ENCODE results near the gene PRRG3. TPM values are rescaled to one million over a fixed set of nuclear protein-coding genes. Genes with fewer than 3 reads are reported as not detected.

The PRRG3 gene
- total RNA-seq, 1 experiment from 2014 or later, result not detected

DNA sequence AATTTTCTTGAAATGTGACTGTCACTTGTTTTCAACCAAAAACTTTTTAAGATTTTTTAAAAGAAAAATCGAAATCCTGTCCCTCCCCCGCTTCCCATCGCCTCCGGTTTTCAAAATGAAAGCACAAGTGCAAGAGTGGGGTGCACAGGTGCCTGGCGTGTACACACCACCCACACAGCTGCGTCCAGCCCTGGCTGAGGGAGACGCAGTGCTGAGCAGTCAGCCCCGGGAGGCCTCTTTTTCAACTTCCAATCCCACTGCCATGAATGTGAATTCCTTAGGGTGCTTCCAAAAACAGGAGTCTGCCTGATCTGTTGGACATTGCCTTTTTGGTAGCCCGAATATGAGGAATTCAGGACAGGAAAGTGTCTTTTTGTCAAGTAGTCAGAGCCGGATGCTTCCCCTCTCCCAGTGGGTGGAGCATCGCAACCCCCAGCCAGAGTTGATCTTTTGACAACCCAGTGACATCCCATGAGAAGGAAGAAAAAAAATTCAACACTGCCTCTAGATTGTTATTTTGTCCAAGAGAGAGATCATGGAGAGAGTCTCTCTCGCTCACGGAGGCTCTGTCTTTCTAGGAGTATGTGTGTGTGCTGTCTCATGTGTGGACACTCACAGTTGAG lies 8.9 kb downstream of the PRRG3 start:
- no peaks in the 10 kb centered on the region for H3K27me3 Mint-ChIP-seq (ENCODE audit: insufficient read depth, unreplicated experiment)
- H3K4me3 Mint-ChIP-seq (ENCODE audit: unreplicated experiment), result no peak overlapping the region
- intact Hi-C loops (cut with micrococcal nuclease), result no loop called here
- BruUV-seq (replicated peaks), result no TSS peak
- TF ChIP-seq, protein P1, sequence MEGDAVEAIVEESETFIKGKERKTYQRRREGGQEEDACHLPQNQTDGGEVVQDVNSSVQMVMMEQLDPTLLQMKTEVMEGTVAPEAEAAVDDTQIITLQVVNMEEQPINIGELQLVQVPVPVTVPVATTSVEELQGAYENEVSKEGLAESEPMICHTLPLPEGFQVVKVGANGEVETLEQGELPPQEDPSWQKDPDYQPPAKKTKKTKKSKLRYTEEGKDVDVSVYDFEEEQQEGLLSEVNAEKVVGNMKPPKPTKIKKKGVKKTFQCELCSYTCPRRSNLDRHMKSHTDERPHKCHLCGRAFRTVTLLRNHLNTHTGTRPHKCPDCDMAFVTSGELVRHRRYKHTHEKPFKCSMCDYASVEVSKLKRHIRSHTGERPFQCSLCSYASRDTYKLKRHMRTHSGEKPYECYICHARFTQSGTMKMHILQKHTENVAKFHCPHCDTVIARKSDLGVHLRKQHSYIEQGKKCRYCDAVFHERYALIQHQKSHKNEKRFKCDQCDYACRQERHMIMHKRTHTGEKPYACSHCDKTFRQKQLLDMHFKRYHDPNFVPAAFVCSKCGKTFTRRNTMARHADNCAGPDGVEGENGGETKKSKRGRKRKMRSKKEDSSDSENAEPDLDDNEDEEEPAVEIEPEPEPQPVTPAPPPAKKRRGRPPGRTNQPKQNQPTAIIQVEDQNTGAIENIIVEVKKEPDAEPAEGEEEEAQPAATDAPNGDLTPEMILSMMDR (IDR thresholded peaks at IDR 0.05; ENCODE audit: unreplicated experiment), result no peak
- H3K36me3 Mint-ChIP-seq (ENCODE audit: insufficient read depth, unreplicated experiment), result no peaks in the 10 kb centered on the region
- no peaks in the 10 kb centered on the region for H3K9me3 Mint-ChIP-seq (ENCODE audit: unreplicated experiment)
- DNase-seq (ENCODE audit: unreplicated experiment), result no peak
- ChIA-PET POLR2A (interaction anchor here (0.7 kb wide), 1 partner anchor 936 kb away, joined by 3 read pairs; no protein-coding TSS in a partner anchor), CTCF (no interaction called here)
- no peak overlapping the region for H3K27ac Mint-ChIP-seq (ENCODE audit: low read depth, unreplicated experiment)
- no peaks in the 10 kb centered on the region for H3K4me1 Mint-ChIP-seq (ENCODE audit: insufficient read depth, unreplicated experiment)

DNA sequence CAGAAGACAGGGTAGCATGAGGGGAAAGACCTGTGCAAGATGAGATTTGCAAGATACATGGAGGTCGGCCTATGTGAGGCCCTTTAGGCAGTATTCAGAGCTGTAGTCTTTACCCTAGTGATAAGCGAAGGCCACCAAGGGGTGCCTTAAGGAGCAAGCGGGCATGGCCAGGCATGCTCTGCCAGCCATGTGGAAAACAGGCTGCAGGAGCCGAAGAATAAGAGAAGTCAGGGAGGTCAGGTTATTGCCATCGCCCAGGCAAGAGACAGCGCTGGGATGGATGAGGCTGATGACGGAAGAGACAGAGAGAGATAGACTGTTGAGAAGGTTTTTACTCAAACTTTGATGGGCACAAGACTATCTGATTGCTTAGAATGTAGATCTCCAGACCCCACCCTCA lies 13.6 kb downstream of the PRRG3 start:
- Mint-ChIP-seq H3K9me3 (ENCODE audit: unreplicated experiment) (no peaks in the 10 kb centered on the region), H3K4me3 (ENCODE audit: unreplicated experiment) (no peak overlapping the region), H3K27me3 (ENCODE audit: insufficient read depth, unreplicated experiment) (no peaks in the 10 kb centered on the region), H3K27ac (ENCODE audit: low read depth, unreplicated experiment) (no peak overlapping the region), H3K36me3 (ENCODE audit: insufficient read depth, unreplicated experiment) (no peaks in the 10 kb centered on the region), H3K4me1 (ENCODE audit: insufficient read depth, unreplicated experiment) (no peaks in the 10 kb centered on the region)
- no TSS peak for BruUV-seq (replicated peaks)
- TF ChIP-seq, protein P1 (IDR thresholded peaks at IDR 0.05; ENCODE audit: unreplicated experiment), result no peak
- DNase-seq (ENCODE audit: unreplicated experiment), result no peak
- ChIA-PET CTCF (interaction anchor here (0.6 kb wide), 1 partner anchor 74 kb away, joined by 4 read pairs; no protein-coding TSS in a partner anchor), POLR2A (no interaction called here)
- intact Hi-C loops (cut with micrococcal nuclease), result no loop called here

DNA sequence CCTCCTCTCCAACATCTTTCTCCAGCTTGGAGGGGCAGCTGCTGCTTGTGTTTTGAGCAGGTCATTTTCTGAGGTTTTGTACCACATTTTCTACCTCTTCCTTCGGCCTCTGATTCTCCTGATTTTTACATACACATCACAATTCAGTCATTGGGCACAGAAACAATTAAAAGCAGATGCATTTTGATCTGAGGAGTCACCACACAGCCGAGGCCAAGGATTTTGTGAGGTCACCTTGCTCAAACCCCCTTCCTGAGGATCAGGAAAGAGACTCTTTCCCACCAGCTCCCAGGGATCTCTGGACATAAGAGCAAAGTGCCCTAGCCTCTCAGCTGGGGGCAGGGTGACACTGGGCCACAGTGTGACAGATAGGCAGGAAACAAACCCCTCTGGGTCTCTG lies 15.2 kb downstream of the PRRG3 start:
- H3K9me3 Mint-ChIP-seq (ENCODE audit: unreplicated experiment), result no peaks in the 10 kb centered on the region
- intact Hi-C loops (cut with micrococcal nuclease), result no loop called here
- TF ChIP-seq, protein P1 (IDR thresholded peaks at IDR 0.05; ENCODE audit: unreplicated experiment), result no peak
- DNase-seq (ENCODE audit: unreplicated experiment), result no peak
- no peak overlapping the region for H3K4me3 Mint-ChIP-seq (ENCODE audit: unreplicated experiment)
- H3K4me1 Mint-ChIP-seq (ENCODE audit: insufficient read depth, unreplicated experiment), result no peaks in the 10 kb centered on the region
- no peak overlapping the region for H3K27ac Mint-ChIP-seq (ENCODE audit: low read depth, unreplicated experiment)
- ChIA-PET POLR2A (no interaction called here), CTCF (interaction anchor here (0.6 to 1.0 kb wide), 4 partner anchors 19 to 1106 kb away, joined by 3 read pairs; no protein-coding TSS in a partner anchor)
- no peaks in the 10 kb centered on the region for H3K27me3 Mint-ChIP-seq (ENCODE audit: insufficient read depth, unreplicated experiment)
- BruUV-seq (replicated peaks), result no TSS peak
- no peaks in the 10 kb centered on the region for H3K36me3 Mint-ChIP-seq (ENCODE audit: insufficient read depth, unreplicated experiment)

DNA sequence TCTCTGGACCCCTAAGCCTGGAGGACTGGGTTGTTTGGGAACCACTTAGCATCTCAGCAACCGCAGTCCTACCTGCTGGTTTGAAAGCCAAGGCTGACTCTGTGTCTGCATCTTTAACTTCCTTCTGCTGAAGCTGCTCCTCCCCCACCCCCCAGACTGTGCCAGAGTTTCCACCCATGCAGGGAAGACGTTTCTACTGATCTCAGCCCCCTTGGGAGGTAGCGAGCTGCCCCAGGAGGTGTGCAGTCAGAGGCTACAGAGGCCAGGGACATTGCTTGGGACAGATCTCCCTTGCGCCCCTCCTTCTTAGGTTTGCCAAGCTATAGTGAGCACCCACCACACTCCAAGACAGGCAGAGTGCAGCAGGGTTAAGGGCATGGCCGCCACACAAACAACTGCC lies 15.9 kb downstream of the PRRG3 start:
- no peaks in the 10 kb centered on the region for H3K9me3 Mint-ChIP-seq (ENCODE audit: unreplicated experiment)
- no peak for DNase-seq (ENCODE audit: unreplicated experiment)
- H3K27ac Mint-ChIP-seq (ENCODE audit: low read depth, unreplicated experiment), result no peak overlapping the region
- ChIA-PET CTCF (interaction anchor here (0.5 to 0.8 kb wide), 4 partner anchors 19 to 366 kb away, joined by 3 to 5 read pairs (median 3); no protein-coding TSS in a partner anchor), POLR2A (no interaction called here)
- intact Hi-C loops (cut with micrococcal nuclease), result no loop called here
- no peak overlapping the region for H3K4me3 Mint-ChIP-seq (ENCODE audit: unreplicated experiment)
- H3K27me3 Mint-ChIP-seq (ENCODE audit: insufficient read depth, unreplicated experiment), result no peaks in the 10 kb centered on the region
- no peaks in the 10 kb centered on the region for H3K36me3 Mint-ChIP-seq (ENCODE audit: insufficient read depth, unreplicated experiment)
- BruUV-seq (replicated peaks), result no TSS peak
- TF ChIP-seq, protein P1 (IDR thresholded peaks at IDR 0.05; ENCODE audit: unreplicated experiment), result no peak
- H3K4me1 Mint-ChIP-seq (ENCODE audit: insufficient read depth, unreplicated experiment), result no peaks in the 10 kb centered on the region
